ENCODE results near the gene CCDC107.

DNA sequence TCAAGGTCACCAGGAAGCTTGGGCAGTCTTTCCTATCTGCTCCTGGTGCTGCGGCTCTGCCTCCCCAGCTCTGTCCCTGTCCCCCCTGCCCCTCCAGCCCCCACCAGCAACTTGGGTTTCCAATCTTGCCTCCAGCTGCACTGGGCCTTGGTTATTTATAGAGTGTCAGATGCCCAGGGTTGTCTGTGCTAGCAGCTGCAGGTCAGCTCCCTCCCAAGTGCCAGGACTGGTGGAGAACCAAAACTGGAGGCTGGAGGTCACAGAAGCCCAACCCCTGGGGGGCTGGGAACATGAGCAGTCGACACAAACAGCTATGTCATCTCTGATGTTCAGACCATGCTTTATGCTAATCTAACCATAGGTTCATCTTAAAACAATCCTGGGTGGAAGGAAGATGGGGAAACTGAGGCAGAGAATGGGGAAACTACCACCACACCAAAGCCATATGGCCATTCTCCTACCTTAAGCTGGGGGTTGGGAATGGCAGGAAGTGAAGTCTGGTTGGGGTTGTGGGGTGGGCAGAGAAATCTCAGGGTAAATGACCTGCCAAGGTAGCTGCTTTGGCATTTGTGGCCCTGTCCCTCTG is 30.0 kb downstream of the CCDC107 start:
- no peak for TF ChIP-seq EZH2phosphoT487 (IDR thresholded peaks at IDR 0.05; ENCODE audit: borderline replicate concordance, low read length)
- TF ChIP-seq, protein P1, sequence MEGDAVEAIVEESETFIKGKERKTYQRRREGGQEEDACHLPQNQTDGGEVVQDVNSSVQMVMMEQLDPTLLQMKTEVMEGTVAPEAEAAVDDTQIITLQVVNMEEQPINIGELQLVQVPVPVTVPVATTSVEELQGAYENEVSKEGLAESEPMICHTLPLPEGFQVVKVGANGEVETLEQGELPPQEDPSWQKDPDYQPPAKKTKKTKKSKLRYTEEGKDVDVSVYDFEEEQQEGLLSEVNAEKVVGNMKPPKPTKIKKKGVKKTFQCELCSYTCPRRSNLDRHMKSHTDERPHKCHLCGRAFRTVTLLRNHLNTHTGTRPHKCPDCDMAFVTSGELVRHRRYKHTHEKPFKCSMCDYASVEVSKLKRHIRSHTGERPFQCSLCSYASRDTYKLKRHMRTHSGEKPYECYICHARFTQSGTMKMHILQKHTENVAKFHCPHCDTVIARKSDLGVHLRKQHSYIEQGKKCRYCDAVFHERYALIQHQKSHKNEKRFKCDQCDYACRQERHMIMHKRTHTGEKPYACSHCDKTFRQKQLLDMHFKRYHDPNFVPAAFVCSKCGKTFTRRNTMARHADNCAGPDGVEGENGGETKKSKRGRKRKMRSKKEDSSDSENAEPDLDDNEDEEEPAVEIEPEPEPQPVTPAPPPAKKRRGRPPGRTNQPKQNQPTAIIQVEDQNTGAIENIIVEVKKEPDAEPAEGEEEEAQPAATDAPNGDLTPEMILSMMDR (conservative IDR thresholded peaks at IDR 0.05; ENCODE audit: low read depth, low read length) = no peak
- TF ChIP-seq EZH2 (IDR thresholded peaks at IDR 0.05; ENCODE audit: low read length, unreplicated experiment) = no peak

All from PC-3 (cell line).